Activated CD4-positive, alpha-beta T cell treated with anti-CD3 and anti-CD28 coated beads, Interleukin-2, amount 50 U/mL, for 24 hours (primary cell): ENCODE data around the gene ATE1.
"Not testable (repeated sequence)": the region's sequence is repeated elsewhere in the genome, so short reads cannot be mapped to it uniquely, and the experiment has no call there.

Experiments used
- DNase-seq, 2 donors: peaks; one replicate each; pipeline ENCODE4 v3.0.0-alpha.2; 2020; ENCODE audit warnings: low read depth in 1 of 2, low spot score in 1 of 2

The ATE1 gene

DNA sequence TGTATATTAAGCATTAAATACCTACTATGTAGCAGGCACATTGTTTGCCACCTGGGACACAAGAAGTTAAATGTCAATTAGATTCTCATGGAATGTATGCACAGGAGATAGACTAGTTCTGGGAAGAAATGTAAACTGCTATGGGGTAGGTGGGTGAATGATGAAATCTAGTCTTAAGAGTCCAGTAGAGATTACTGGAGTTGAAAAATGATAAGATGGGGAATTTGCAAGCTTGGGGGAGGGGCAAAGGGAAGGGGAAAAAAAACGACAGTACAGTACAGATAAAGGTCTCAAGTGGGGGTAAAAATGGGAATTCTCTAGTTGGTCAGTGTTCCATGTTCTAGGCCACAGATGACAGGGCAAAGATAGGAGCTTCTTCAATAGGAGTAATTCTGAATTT is 94.4 kb downstream of the ATE1 start:
- DNase-seq = no peak

DNA sequence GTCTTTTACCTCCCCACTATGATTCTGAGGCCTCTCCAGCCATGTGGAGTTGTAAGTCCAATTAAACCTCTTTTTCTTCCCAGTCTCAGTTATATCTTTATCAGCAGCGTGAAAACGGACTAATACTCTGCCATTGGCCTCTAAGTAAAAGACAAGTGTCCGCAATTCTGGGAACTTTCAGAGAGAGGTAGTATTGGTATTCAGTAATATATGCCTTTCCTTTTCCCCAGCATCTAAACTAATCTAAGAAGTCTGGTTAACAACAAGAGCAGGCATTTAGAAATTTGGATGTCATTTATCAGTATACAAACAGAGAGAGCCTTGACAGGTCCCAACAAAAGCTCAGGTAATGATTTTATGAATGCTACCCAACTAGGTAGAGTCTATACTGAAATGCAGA is 95.2 kb downstream of the ATE1 start:
- no peak for DNase-seq

- no peak for DNase-seq
Measured at GRCh38 chr10:121831777-121832176, 96.1 kb downstream of the ATE1 start.

DNA sequence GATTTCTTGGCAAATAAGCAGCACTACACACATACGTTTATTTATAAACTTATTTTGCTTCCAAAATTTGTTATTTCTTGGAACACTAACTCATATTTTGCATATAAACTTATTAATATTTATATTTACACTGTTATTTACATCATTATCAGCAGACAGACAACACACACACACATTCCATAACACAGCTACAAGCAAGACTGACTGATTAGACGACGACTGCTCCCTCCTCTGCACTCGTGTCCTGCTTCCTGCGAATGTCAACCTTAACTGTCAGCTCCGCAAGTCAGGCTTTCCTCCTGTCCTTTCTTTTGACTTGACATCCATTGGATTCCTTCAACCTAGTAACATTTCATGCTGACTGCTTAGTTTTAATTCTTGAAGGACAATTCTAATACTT is 96.6 kb downstream of the ATE1 start:
- DNase-seq = no peak

DNA sequence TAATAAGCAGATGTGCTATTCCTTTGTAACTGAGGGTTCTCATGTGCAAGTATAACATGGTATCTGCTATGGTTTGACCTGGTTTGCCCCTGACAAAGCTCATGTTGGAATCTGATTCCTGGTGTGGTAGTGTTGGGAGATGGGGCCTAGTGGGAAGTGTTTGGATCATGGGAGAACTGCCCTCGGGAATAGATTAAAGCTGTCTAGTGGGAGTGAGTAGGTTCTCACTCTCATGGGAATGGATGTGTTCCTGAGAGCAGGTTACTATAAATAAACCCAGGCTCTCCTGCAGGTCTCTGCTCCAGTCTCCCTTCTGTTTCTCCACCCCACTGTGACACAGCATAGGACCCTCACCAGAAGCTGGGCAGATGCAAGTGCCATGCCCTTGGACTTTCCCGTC is 97.7 kb downstream of the ATE1 start:
- no peak for DNase-seq

GRCh38 chr10:121828045-121828444 is 99.8 kb downstream of the ATE1 start:
- DNase-seq = no peak

- DNase-seq = not testable (repeated sequence)
Measured at GRCh38 chr10:121826773-121827172, 101.1 kb downstream of the ATE1 start.

DNA sequence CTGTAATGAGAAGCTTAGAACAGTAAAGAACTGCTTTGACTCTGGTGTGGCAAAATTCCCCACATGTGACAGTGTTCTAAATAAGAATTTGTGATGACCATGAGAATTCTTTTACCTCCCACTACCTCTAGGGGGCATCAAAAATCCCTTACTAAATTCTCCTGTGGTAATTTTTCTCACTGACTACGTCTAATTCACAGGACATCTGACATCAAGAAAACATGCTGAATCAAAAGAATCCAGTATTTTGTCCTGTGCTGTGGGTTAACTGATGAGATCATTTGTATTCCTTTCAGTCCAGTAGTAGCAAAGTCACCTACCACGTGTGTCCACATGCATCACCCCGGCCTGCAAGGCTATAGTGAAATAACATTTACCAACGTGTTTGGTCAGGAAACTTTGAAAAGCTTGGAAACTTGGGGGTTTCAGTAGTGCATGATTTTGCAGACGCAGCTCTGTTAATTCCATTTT is 103.8 kb downstream of the ATE1 start:
- no peak for DNase-seq

- no peak for DNase-seq
Measured at GRCh38 chr10:121822724-121823123, 105.1 kb downstream of the ATE1 start.

- DNase-seq = no peak
Measured at GRCh38 chr10:121822180-121822579, 105.7 kb downstream of the ATE1 start.

DNA sequence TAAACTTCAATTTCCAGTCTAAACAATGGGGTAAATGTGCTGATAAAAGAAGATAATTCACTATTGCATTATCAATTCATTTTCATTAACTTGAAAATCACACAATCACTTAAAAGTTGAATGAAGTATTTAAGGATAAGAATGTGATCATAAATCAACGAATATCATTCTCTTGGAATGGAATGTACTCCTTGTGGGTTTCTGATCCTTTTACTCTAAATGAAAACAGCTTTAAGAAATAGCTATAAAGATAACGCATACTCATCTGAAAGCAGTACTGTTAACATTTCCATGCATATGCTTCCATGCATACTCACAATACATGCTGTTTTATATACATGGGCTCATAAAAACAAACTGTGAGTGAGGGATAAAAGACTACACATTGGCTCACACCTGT is 108.8 kb downstream of the ATE1 start:
- DNase-seq = no peak

GRCh38 chr10:121818599-121818998 is 109.2 kb downstream of the ATE1 start:
- no peak for DNase-seq

DNA sequence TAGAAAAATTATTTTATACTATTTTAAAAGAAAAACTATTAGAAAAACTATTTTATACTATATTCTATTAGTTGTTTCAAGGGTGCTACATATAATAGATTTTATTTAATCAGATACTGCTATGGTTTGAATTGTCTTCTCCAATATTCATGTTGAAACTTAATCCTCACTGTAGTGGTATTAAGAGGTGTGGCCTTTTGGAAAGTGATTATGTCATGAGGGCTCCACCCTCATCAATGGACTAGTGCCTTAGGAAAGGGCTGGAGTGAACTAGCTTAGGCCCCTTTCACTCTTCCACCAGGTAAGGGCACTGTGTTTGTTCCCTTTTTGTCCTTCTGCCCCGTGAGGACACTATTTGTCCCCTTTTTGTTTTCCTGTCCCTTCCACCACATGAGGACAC is 111.6 kb downstream of the ATE1 start:
- no peak for DNase-seq

DNA sequence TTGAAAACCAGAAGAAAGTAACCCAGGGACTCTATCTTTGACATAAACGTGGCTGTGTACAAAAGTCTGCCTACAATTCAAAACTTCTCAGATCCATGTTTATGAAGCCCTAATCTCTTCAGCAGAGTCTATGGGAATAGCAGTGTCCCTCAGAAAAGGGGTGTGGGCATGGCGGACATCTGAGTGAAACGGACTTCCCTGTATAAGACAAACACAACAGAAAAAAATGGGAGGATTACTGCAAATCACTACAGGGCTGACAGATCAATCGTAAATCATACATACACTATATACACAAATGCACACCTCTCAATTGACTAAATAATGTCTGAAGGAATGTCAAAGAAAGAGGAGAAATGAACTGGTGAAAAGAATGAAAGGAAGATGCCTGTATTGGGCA is 114.0 kb downstream of the ATE1 start:
- no peak for DNase-seq

- DNase-seq = no peak
Measured at GRCh38 chr10:121813211-121813815, 114.5 kb downstream of the ATE1 start.

DNA sequence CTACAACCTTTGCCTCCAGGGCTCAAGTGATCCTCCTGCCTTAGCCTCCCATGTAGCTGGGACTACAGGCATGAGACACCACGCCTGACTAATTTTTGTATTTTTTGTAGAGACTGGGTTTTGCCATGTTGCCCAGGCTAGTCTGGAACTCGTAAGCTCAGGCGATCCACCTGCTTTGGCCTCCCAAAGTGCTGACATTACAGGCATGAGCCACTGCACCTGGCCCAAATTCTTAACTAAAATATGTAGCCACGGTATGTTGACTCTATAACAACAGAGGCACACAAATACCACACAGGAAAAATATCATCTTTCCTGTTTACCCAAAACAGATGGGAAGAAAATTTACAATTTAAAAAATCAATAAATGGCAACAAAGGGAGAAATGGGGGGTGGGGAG is 115.8 kb downstream of the ATE1 start:
- DNase-seq = no peak

- DNase-seq = no peak
Measured at GRCh38 chr10:121811386-121811785, 116.4 kb downstream of the ATE1 start.

DNA sequence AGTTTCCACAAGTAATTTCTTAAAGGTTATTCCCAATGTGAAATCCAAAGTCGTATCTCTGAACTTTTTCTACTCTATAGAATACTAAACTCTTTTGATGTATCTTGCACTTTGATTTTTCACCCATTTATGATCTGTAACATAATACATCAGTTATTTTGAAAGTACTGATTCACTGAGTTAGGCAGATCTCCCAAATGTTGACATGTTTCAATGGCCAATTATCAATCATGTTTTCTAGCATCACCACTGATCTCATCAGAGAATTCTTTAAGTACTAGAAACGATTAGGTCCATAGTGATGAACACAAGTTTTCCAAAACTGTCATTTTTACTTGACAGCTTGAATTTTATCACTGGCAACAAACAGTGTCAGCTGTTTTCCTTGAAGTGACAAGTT is 119.0 kb downstream of the ATE1 start:
- DNase-seq = no peak

DNA sequence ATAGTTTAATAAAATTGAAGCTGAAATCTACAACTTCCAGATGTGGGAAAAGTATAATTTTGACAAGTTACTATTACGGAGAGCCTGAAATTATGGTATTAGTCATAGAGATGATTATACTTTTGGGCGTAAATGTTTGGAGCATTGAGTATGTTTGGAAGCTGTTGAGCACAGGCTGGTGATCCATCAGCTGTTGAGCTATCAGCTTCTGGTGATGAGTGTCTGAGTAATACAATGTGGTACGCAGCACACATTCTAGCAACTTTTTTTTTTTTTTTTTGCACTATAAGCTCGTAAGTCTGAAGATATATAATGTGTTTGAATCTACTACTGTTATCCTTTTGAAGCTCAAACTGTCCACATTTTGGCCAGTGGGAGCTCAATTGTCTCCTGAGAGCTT is 123.4 kb downstream of the ATE1 start:
- DNase-seq = no peak

GRCh38 chr10:121803611-121804010 is 124.2 kb downstream of the ATE1 start:
- DNase-seq = no peak

DNA sequence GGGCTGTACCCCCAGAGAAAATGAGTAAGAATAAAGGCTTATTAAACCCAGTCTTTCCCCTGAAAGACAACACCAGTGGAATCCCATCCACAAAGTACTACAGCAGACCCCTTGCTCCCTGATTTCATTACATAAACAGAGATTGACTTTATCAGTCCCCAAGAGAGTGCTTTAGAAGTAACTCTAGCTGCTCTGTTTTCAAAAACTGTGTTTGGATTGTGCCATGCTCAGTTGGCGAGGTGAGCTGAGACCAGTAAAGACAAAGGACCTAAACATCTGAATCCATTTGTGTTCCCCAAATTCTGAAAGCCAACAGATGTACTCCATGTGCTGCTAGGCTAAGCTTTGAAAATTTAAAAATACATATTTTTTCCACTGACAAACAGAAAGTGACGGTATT is 127.0 kb downstream of the ATE1 start:
- DNase-seq = no peak

DNA sequence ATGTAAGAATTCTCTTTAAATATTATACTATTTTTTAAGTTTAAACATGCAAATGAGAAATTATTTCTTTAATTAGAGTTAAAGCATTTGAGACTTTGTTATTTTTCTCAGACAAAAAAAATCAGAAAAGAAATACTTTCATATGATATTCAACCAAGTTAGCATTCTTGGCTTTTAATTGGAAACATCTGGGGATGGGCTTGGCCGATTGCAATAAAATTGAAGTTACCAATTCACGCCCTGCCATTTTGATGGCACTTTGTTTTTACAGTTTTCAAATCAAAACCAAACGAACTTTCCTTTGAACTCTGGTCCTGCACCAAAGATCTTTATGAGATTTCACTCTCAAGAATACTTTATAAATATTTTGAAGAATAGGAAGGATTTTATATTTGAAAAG is 127.7 kb downstream of the ATE1 start:
- no peak for DNase-seq

DNA sequence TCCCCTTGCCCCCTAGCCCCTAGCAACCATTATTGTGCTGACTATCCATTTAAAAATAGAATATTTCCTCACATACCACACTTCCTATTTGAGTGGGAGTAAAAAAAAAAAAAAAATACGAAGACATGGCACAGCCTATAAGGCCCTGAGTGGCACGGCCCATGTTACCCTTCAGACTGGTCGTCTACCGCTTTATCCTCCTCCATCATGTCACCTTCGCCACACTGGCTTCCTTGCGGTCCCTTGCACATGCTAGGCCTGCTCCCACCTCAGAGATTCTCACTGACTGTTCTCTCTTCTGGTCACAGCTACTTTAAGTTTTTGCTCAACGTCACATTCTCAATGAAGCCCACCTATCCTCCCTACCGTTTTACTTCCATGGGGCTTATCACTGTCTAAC is 130.3 kb downstream of the ATE1 start:
- no peak for DNase-seq

- DNase-seq = no peak
Measured at GRCh38 chr10:121796342-121796741, 131.5 kb downstream of the ATE1 start.
